GM18909 (cell line): ENCODE measurements around the gene SLC22A24.
"Not testable (repeated sequence)": the region's sequence is repeated elsewhere in the genome, so short reads cannot be mapped to it uniquely, and the experiment has no call there.

Source experiments
- ATAC-seq: cut with Tn5 transposase; IDR thresholded peaks from one replicate; pipeline ENCODE4 v1.9.1; 2021; ENCODE audit warnings: mild to moderate bottlenecking; ENCODE audit not compliant: unreplicated experiment, poor library complexity

The SLC22A24 gene, protein sequence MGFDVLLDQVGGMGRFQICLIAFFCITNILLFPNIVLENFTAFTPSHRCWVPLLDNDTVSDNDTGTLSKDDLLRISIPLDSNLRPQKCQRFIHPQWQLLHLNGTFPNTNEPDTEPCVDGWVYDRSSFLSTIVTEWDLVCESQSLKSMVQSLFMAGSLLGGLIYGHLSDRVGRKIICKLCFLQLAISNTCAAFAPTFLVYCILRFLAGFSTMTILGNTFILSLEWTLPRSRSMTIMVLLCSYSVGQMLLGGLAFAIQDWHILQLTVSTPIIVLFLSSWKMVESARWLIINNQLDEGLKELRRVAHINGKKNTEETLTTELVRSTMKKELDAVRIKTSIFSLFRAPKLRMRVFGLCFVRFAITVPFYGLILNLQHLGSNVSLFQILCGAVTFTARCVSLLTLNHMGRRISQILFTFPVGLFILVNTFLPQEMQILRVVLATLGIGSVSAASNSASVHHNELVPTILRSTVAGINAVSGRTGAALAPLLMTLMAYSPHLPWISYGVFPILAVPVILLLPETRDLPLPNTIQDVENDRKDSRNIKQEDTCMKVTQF

DNA sequence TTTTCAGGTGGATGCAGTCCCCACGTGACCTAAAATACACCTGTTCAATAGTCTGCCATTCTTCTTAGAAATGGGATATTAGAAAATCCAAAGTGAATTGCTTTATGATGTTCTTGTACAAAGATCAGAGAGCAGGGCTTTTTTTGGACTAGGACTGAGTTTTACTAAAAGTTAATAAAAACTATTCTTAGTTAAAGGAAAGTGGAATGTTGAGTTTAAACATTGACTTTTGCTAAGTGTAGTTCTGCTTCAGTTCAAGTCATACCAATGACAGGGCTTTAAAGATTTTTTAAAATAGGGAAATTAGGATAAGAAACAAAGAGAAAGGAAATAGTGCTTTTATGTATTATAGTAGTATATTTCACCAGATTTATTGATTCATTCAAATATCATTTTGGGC, at the start of gene SLC22A24:
Gene SLC22A24, minus strand, starts transcription at position 101 of the 400 bp plus-strand sequence. CDS start 442 bp downstream, outside the sequence.
- no peak for ATAC-seq

DNA sequence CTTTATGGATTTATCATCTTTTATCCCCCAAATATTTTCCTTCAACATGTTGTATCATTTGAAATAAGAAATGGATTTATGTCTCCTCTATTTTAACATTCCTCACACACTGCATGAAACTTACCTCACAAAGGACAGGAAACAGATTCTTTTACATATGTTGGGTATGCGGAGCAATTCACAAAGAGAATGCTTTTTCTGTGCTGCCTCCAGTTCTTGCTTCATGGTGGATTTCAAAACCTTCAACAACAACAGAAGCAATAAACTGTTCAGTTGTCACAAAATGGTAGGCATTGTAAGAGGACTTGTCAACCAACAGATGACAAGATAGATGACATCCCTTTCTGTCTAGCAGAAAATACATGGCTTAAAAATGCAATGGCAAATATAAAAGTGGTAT, 36.5 kb upstream of the SLC22A24 start:
- no peak for ATAC-seq

DNA sequence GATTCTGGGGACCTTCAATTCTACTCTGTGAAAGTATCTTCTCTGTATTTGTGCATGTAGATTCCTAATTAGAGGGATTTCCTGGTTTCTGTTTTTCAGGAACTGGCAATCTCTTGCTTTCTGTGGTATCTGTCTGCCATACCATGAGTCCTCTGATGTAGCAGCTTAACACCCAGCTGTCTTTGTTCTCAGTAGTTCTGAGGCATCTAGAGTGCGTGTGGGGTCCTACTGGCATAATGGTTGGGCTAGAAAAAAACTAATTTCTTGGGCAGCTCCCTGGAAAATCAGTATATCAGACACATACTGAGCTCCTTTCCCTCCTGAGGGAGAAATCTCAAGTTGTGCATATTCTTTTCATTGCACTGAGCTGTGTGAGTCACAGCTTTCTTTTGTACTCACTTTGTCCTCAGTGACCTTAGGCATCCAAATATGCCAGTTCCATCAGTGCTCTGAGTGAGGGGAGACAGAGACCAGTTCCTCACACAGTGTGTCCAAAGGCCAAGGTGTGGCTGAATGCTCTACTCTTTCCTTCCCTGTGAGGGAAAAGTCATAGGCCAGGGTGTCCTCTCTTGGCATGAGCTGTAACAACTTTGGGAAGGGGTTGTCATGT, 35.5 kb upstream of the SLC22A24 start:
- no peak for ATAC-seq

- no peak for ATAC-seq
Observed at GRCh38 chr11:63177872-63178271, 33.9 kb upstream of the SLC22A24 start.

DNA sequence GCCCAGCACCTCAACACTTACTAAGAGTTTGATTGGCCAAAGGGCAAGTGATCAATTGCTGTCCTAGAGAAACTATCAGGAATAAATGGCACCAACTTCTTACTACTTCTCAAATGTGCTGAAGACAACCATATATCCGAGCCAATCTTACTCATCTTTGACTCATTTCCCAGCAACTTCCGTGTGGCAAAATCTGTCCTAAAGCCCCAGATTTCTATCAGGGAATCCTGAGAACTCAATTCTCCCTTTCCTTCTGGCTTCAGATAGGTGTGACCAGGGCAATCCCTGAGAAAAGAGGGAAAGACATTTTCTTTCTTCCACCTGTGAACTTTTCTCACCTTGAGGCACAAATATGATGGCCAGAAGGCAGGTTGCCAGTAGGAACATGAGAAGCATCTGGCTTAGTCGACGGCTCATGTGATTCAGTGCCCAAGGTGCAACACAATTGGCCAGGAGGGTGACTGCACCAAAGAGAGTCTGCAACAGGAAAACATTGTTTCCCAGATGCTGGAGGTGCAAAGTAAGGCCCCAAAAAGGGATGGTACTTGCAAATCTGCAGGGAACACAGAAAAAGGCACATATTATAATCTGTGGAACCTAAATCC, 21.8 kb upstream of the SLC22A24 start:
- ATAC-seq = no peak

- ATAC-seq = no peak
Observed at GRCh38 chr11:63155794-63156193, 11.8 kb upstream of the SLC22A24 start.

GRCh38 chr11:63146581-63146980, 2.6 kb upstream of the SLC22A24 start:
- no peak for ATAC-seq

- no peak for ATAC-seq
Observed at GRCh38 chr11:63142459-63142858, 1.6 kb downstream of the SLC22A24 start.

GRCh38 chr11:63132985-63133775, 10.8 kb downstream of the SLC22A24 start:
- no peak for ATAC-seq

DNA sequence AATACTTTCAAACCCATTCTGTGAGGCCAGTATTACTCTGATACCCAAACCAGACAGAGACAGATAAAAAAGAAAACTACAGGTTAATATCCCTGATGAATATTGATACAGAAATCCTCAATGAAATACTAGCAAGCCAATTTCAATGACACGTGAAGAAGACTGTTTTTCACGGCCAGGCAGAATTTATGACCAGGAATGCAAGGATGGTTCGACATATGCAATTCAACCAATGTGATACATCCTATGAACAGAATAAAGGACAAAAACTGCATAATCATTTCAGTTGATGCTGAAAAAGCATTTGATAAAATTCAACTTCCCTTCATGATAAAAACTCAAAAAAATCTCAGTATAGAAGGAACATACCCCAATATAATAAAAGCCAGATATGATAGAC, 44.5 kb downstream of the SLC22A24 start:
- no peak for ATAC-seq

- no peak for ATAC-seq
Observed at GRCh38 chr11:63080682-63081081, 63.3 kb downstream of the SLC22A24 start.

- not testable (repeated sequence) for ATAC-seq
Observed at GRCh38 chr11:63046203-63046602, 97.8 kb downstream of the SLC22A24 start.

DNA sequence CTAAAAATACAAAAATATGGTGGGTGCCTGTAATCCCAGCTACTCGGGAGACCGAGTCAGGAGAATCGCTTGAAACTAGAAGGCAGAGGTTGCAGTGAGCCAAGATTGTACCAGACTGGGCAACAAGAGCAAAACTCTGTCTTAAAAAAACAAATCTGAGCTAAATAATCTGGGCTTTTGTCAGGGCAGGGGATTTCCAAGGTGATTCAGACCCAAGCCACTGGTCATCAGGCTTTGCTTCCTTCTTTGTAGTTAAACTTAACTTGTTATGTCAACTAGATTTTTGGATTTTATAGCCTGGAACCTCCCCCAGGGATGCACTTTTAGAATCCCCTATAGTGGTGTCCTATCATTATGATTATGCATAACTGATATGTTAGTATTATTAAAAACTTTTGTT, 101.4 kb downstream of the SLC22A24 start:
- no peak for ATAC-seq

DNA sequence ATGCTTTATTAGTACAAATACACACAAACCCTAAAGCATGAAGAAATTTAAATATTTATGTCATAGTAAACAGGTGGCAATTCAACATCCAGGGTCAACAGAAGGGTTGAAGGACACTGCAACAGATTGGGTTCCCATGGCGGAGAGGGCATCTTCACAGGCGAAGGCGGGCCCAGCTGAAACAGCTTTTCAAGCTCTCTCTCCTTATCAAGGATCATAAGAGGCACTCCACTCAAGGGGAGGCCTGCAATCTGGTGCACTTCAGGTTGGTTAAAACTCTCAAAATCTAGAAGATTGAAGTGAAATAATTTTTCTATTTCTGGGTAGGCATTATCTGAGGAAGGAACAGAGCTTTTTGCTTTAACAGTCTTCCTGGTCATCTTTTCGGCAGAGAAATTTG, 111.6 kb downstream of the SLC22A24 start:
- no peak for ATAC-seq
